Brain microvascular endothelial cell (primary cell): ENCODE data around the gene ISG20L2.

Experiments used
- DNase-seq: peaks from one replicate; pipeline ENCODE4 v3.0.0-alpha.2; 2020
- H3K27ac ChIP-seq: fragments of 250-450 bp; sonication (Bioruptor Pico); 2 replicates; pipeline ENCODE4 v1.5.1; 2020; ENCODE audit warnings: mild to moderate bottlenecking, moderate library complexity
- H3K27me3 ChIP-seq: fragments of 250-450 bp; sonication (Bioruptor Pico); replicated peaks from 2 replicates; pipeline ENCODE4 v1.5.1; 2020; ENCODE audit warnings: mild to moderate bottlenecking
- H3K36me3 ChIP-seq: fragments of 250-450 bp; sonication (Bioruptor Pico); replicated peaks from 2 replicates; pipeline ENCODE4 v1.5.1; 2020; ENCODE audit warnings: mild to moderate bottlenecking
- H3K4me3 ChIP-seq: 2 replicates; pipeline ENCODE4 v1.5.1; 2011; ENCODE audit warnings: low read depth, mild to moderate bottlenecking, control low read depth, low read length, moderate library complexity
- in situ Hi-C: cut with HindIII; loops from 2 replicates; pipeline ENCODE4 v1.10.0; 2017; ENCODE audit warnings: low sequenced_read_pairs, low pct_ligation_motif_present
- TF ChIP-seq, protein P1 (sequence below): IDR thresholded peaks from 2 replicates; pipeline ENCODE4 v1.5.1; 2011; ENCODE audit warnings: low read depth, mild to moderate bottlenecking, moderate library complexity, low read length, control low read depth, inconsistent platforms; ENCODE audit errors: missing control alignments

ISG20L2 gene

DNA sequence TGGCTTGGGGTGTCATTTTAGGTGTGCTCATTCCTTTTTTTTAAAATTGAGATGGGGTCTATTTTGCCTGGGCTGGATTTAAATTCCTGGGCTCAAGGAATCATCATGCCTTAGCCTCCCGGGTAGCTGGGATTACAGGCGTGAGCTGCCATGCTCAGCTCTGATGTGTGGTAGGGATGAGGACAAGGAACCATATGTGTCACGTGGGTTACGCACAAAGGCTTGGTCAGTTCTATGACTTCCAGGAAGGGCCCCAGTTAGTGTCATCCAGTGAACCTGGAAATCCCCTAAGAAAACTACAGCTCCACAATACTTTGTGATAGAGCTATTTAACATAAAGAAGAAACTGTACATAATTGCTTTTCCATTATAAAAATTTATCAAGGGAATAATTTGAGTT is 7.0 kb downstream of the ISG20L2 start:
- Histone ChIP-seq H3K27me3 (no peaks in the 10 kb centered on the region), H3K4me3 (no peak overlapping the region), H3K27ac (no peak overlapping the region), H3K36me3 (peaks cover 34% of the 10 kb centered on the region)
- no peak for DNase-seq
- in situ Hi-C loops = no loop called here
- TF ChIP-seq, protein P1, sequence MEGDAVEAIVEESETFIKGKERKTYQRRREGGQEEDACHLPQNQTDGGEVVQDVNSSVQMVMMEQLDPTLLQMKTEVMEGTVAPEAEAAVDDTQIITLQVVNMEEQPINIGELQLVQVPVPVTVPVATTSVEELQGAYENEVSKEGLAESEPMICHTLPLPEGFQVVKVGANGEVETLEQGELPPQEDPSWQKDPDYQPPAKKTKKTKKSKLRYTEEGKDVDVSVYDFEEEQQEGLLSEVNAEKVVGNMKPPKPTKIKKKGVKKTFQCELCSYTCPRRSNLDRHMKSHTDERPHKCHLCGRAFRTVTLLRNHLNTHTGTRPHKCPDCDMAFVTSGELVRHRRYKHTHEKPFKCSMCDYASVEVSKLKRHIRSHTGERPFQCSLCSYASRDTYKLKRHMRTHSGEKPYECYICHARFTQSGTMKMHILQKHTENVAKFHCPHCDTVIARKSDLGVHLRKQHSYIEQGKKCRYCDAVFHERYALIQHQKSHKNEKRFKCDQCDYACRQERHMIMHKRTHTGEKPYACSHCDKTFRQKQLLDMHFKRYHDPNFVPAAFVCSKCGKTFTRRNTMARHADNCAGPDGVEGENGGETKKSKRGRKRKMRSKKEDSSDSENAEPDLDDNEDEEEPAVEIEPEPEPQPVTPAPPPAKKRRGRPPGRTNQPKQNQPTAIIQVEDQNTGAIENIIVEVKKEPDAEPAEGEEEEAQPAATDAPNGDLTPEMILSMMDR = no peak

GRCh38 chr1:156721131-156721530 is 7.4 kb downstream of the ISG20L2 start:
- no peak overlapping the region for H3K27ac ChIP-seq
- in situ Hi-C loops = no loop called here
- no peak overlapping the region for H3K4me3 ChIP-seq
- H3K27me3 ChIP-seq = no peaks in the 10 kb centered on the region
- TF ChIP-seq, protein P1 = no peak
- no peak for DNase-seq
- H3K36me3 ChIP-seq = peaks cover 34% of the 10 kb centered on the region

DNA sequence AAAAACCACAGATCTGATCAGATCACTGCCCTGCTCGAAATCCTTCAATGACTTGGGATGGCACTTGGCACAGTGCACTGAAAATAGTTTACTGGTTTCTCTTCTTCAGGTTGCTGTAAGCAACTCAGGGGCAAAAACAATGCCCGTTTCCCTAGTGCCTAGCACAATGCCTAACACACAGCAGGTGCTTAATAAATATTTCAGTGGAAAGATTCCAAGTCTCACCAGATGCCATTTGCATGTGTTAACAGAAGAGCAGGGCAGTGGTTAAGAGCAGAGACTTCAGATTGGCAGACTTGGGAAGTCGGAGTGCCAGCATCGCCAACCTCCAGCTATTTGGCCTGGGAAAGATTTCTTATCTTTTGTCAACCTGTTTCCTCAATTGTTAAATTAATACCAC is 11.2 kb downstream of the ISG20L2 start:
- peaks cover 14% of the 10 kb centered on the region for H3K36me3 ChIP-seq
- TF ChIP-seq, protein P1 = no peak
- H3K27ac ChIP-seq = no peak overlapping the region
- H3K4me3 ChIP-seq = no peak overlapping the region
- no peaks in the 10 kb centered on the region for H3K27me3 ChIP-seq
- no peak for DNase-seq
- in situ Hi-C loops = no loop called here

DNA sequence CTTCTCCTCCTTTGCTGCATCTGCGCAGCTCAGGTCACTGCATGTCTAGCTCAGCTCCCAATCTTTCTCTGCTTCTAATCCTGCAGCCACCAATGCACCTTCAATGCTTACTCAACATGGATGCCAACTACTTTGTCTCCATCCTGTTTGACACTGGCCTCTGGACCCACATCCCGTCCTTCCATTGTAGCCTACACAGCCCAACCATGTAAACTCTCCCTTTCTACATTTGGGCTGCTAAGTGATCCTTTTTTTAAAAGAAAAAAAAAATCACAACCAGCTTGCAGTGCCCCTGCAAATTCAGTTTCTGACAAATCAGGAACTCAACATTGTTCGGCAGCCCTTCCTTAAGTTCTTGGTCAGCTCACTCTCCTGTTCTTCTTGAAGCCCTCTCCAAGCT is 13.7 kb downstream of the ISG20L2 start:
- in situ Hi-C loops = no loop called here
- no peaks in the 10 kb centered on the region for H3K27me3 ChIP-seq
- no peak overlapping the region for H3K27ac ChIP-seq
- no peak for DNase-seq
- H3K36me3 ChIP-seq = no peaks in the 10 kb centered on the region
- TF ChIP-seq, protein P1 = no peak
- no peak overlapping the region for H3K4me3 ChIP-seq

DNA sequence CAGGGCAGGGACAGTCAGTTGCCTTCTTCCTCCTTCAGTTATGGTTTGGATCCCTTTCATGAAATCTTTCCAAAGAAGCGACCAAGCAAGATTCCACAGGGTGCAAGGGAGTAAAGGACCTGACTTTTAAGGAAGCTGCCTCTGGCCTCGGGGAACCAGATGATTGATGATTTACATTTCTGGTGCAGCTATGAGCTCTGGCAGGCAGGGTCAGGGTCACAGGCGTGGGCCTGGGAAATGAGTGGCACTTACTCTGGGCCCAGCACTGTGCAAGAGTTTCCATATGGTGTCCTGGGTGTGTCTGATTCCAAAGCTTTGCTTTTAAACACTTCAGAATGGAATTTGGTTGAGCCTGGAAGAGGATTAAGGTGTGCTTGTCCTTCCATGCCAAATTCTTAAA is 15.9 kb downstream of the ISG20L2 start:
- DNase-seq = no peak
- in situ Hi-C loops = no loop called here

More for the DNA sequence above, 15.9 kb downstream of the ISG20L2 start:
- H3K27me3 ChIP-seq = no peaks in the 10 kb centered on the region
- H3K36me3 ChIP-seq = no peaks in the 10 kb centered on the region
- no peak overlapping the region for H3K27ac ChIP-seq
- TF ChIP-seq, protein P1 = no peak
- no peak overlapping the region for H3K4me3 ChIP-seq
